GM21528 (cell line): ENCODE measurements around the gene MNT.

Source experiments
- ATAC-seq: cut with Tn5 transposase; IDR thresholded peaks from one replicate; pipeline ENCODE4 v1.9.1; 2021; ENCODE audit warnings: mild to moderate bottlenecking, moderate library complexity; ENCODE audit not compliant: unreplicated experiment, low FRiP score

The MNT gene

DNA sequence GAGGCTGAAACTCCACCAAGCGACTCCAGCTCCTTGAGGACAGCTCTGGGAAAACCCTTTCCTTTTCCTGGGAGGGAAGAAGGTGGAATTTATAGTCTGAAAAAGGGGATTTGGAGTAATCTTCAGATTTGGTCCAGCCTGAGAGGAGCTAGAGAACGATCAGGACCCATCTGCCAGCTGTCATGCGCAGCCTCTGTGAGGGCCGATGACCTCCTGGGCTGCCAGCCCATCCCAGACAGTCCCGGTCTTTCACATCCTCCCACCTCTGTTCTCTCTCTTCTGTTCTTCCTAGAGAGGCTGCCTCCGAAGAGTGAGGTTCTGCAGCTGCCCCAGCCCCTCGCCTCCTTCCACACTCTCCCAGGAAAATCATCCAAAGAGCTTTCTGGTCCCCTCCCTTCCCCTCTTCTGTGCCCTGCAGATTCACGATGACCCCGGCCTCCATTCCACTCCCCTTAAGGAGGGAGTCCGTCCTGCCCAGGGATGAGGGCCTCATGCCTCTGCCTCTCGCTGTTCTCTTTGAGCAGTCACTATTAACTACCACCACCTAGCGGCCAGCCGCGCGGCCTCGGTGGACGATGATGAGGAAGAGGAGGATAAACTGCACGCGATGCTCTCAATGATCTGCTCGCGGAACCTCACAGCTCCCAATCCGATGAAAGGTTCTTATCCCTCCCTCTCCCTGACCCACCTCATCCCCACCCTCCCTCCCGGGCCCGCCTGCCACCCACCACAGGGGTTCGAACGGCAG lies 33.9 kb downstream of the MNT start:
- ATAC-seq, result no peak

DNA sequence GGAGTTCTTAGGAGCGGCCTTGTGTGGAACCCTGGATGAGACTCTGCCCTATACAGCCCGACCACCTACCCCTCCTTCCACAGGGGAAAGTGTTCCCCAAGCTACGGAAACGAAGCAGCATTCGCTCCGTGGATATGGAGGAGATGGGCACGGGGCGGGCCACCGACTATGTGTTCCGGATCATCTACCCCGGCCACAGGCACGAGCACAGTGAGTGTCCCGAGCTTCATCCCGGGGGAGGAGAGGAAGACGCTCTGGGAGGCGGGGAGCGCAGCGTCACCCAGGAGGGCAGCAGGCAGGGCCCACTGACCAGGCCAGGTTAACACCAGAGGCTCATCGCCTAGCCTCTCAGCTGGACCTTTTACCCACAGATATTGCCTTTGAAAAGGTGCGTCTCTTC lies 35.7 kb downstream of the MNT start:
- no peak for ATAC-seq

DNA sequence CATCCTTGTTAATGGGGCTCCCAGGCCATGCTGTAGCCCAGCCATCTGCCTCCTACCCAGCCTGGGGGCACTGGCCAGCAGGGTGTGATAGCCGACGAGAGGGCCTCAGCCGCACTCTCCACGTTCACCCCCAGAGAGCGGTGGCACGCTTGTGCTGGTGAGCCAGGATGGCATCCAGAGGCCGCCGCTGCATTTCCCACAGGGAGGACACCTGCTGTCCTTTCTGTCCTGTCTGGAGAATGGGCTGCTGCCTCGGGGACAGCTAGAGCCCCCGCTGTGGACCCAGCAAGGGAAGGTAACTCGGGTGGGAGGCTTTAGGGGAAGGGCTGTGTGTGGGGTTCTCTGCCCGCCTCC lies 36.1 kb downstream of the MNT start:
- ATAC-seq, result no peak

DNA sequence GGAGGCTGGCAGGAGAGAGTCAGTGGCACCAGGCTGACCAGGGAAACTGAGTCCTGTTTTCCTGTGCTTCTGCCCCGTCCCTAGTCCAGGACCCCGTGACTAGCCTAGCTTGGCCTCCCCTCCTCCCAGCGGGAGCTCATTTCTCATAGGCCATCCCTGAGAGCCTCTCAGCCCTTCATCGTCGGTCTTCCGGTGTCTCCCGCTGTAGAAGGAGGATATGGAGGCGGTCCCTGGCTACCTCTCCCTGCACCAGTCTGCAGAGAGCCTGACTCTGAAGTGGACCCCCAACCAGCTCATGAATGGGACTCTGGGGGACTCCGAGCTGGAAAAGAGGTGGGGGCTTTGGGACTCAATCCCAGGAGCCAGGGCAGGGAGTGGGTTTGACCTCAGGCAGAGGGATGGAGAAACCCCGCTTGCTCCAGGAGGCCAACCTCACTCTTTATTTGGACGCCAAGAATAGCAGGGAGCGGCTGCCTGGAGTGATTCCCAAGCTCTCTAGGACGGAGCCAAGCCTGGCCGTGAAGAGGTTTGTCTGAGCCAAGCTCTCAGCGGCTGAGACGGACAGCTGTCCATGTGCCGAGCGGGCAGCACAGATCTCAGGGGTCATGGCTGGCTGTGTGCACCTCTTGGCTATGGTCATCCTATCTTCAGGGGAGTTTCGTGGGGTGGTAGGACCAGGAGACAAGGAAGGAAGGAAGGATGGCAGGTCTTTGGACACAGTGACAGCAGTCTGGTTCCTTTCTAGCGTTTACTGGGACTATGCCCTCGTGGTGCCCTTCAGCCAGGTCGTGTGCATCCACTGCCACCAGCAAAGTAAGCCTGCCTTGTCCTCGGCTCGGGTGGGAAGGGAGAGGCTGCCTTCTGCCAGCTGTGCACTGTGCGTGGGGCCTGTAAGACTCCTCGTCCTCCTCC lies 36.8 kb downstream of the MNT start:
- ATAC-seq, result no peak

DNA sequence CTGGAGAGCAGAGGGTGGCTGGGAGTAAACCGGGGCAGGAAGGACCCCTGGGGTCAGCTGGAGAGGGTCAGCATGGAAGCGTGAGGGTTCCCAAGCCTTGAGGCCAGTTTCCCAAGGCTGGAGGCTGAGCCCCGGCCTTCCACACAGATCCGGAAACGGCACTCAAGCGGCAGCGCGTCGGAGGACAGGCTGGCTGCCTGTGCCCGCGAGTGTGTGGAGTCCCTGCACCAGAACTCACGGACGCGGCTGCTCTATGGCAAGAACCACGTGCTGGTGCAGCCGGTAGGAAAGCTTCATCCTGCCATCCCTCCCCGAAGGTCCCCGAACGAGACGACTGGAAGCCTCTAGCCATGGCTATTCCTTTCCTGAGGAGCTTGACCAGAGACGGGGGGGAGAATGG lies 37.5 kb downstream of the MNT start:
- ATAC-seq, result no peak

DNA sequence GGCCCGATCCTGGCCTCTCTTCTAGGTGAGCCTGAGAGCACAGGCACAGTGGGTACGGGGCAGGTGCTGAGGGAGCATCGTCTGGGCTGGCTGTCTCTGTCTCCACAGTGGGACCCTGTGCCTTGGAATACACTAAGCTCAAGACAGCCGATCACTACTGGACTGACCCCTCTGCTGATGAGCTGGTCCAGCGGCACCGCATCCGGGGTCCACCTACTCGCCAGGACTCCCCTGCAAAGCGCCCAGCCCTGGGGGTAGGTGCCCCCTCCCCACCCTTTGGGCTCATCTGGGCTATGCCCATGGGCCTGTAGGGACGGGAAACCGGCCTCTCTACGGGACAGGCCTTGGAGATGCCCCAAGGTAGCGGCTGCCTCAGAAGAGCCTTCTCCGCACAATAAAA lies 38.0 kb downstream of the MNT start:
- no peak for ATAC-seq

DNA sequence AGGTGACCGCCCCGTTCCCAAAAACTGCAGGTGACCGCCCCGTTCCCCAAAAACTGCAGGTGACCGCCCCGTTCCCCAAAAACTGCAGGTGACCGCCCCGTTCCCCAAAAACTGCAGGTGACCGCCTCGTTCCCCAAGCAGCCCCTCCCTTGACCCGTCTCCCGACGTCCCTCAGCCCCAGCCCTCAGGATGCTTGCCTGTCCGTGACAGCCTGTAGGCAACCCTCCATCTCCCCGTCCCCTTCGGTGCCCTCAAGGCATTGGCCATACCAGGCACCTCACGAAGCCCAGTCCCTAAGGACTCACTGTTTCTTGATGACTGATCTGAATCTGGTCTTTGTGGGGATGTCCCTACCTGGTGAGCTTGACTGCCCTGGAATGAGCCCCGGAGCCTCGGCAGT lies 38.4 kb downstream of the MNT start:
- ATAC-seq, result no peak

DNA sequence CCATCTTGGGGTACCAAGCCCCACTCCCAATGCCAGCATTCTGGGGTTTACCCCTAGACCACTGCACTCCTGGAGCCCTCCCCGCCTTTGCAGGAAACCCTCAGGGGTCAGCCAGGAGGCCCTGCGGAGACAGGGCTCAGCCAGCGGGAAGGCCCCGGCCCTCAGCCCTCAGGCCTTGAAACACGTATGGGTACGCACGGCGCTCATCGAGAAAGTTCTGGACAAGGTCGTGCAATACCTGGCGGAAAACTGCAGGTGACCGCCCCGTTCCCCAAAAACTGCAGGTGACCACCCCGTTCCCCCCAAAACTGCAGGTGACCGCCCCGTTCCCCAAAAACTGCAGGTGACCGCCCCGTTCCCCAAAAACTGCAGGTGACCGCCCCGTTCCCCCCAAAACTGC lies 38.8 kb downstream of the MNT start:
- no peak for ATAC-seq

DNA sequence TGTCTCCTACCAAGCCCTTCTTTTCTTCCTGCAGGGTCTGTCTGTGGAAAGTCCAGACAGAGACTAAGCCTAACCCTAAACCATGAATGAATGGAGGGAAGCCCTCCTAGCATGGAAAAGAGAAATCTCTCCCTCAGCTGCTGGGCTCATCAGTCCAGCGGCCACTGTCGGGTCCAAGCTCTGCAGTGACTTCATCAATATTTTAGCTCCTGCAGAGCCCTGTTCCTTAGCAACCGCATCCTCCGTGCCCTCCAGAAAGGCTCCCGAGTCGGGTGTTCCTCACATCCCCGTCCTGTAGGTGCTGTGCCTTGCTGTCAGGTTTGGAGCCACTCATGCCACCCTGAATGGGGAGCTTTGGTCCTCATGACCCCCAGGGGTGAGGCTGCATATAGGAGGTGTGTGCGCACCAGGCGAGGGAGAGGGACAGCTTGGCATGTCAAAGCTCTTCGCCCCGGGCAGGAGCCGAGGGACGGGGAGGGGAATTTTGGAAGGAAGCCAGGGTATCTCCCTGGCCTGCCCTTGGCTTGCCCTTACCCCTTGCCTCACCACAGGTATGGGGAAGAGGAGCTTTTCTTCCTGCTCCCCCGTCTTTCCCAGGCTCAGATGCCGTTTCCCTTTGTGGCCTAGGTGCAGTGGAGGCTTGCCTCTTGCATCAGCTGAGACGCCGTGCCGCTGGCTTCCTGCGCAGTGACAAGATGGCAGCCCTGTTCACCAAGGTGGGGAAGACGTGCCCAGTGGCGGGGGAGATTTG lies 39.7 kb downstream of the MNT start:
- ATAC-seq, result no peak

DNA sequence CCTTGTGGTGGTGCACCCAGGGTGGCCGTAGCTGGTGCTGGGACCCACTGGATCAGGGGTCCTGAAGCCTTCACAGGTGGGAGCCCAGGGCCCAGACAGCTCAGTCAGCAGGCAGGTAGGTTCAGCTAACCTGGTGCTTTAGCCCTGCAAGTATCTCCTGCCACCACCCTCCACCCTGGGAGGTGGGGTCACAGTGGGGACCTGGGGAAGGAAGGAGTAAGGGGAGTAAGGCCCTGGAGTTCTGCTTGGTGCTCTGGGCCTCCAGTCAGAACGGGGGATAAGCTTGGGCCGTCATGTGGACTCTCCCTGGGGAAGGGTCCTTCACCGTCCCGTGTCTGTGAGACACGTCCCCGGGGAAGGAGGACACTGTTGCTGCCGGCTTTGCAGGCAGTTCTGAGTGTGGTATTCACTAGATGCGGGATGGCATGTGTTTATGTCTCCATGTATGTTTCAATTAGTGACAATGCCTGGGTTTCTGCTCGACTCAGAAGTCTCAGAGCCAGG lies 42.9 kb downstream of the MNT start:
- ATAC-seq, result no peak

DNA sequence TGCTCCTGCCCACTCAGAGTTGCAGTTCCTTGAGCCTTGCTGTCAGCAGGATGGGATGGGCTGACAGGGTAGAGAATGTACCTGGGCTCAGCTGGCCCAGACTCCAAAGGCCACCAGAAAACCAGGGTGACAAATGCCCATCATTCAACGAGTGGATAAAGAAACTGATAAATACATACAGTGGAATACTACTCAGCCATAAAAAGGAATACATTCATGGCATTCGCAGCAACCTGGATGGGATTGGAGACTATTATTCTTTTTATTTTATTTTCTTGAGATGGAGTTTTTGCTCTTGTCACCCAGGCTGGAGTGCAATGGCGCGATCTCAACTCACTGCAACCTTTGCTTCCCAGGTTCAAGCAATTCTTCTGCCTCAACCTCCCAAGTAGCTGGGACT lies 43.6 kb downstream of the MNT start:
- no peak for ATAC-seq

DNA sequence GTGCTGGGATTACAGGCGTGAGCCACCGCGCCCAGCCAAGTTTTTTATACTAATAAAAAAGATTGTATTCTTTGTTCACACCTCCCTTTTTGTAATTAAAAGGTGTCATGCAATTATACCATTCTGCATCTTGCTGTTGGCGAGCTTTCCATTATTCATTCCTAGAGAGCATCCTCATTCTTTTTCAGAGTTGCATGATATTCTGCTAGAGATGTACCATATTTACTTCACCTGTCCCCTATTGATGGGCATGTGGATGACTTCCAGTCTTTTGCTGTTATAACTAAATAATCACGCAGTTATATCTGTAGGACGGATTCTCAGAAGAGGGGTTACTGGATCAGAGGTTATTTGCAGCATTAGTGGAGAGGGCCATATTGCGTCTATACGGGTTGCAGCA lies 46.5 kb downstream of the MNT start:
- no peak for ATAC-seq

DNA sequence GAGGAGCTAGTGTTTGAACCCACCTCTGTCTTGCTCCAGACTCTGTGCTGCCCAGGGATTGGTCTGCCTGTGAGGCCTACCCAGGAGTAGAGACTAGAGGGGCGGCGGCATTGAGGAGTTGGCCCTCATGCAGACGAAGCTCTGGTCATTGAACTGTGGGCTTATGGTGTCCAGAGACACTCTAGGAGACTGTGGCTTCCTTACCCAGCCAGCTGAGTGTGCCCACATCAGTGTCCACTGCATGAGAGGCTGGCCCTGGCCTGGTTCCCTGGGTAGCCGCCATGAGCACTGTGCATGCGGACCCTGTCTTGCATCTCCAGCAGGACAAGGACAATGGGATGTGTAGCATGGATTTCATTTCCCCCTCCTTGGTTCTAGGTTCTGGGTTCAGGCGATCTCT lies 49.6 kb downstream of the MNT start:
- ATAC-seq, result no peak

DNA sequence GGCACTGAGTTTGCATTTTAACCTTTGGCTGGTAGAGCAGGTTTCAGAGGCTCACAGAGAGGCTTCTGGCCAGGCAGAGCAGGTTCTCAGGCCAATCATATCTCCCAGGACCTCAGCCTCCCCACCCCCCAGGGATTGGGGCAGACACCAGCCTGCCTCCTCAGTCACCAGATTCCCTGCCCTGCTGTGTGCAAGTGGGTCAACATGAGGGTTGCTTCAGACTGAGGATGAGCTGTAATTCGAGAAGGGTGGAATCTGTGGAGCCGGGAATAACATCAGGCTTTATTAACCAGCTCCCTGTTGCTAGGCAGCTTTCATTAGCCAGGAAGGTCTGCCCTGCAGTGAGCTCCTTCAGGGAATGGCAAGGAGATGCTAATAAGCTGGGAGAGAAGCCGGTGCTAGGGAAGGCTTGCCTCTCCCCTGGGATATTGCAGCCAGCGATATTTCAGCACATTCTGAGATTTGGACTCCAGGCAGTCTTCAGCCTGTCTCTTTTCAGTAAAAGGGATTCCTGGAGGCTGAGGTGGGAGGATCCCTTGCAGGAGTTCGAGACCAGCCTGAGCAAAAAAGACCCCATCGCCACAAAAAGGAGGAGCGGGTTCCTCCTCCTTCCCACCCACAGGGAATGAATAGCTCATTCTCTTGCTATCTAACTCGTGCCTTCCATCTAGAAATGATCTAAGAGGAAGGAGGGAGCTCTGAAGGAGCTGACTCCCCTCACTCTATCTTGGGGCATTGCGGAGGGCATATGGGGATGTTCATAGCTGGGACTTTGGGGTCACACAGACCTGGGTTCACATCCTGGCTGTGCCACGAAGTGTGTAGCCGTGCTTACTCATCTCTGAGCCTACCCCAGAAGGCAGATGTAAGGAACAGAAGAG lies 52.8 kb downstream of the MNT start:
- ATAC-seq, result no peak

DNA sequence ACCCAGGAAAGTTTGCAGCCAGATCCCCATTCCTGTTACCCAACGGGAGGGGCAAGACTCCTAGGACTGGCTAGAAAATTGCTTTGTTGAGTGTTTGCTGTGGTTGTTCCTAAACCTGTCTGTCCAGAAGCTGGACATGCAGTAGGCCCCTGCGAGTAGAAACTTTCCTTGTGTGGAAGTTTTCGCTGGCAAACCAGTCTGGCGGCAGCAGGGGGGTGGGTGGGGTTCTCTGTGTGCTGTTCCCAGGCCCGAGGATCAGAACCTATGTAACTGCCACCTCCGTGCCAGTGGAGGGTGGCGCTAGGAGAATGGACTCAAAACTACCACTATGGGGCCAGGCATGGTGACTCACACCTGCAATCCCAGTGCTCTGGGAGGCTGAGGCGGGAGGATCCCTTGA lies 54.4 kb downstream of the MNT start:
- ATAC-seq, result no peak

DNA sequence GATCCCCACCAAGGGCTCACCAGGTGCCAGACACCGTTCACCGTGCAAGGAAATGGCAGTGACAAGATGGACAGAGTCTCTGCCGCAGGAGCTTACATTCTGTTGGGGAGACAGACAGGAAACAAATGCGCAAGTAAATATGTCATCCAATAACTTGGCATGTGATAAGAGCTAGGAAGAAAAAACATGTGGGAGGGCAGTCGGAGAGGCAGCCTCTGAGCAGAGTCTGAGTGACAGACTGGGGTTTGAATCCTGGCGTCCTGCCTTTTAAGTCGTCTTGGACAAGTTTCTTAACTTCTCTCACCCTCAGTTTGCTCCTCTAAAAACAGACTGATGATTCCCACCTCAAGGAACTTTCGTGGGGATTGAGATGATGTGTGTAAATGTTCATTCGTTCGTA lies 56.3 kb downstream of the MNT start:
- ATAC-seq, result no peak

DNA sequence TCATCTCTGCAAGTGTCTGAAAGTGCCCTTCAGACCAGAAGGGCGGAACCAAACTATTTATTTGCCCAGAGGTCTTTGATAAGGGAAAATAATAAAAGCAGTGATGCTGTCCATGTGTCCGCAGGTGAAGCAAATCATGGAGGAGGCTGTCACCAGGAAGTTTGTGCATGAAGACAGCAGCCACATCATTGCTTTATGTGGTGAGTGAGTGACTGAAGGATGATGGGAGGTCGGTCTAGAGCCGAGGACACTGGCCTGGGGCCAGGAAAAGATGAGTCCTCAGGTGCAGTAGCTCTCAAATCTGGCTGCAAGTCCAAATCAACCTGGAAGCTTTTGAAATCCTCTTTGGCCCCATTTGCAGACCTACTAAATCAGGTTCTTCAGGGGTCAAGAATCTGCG lies 57.4 kb downstream of the MNT start:
- ATAC-seq, result no peak

DNA sequence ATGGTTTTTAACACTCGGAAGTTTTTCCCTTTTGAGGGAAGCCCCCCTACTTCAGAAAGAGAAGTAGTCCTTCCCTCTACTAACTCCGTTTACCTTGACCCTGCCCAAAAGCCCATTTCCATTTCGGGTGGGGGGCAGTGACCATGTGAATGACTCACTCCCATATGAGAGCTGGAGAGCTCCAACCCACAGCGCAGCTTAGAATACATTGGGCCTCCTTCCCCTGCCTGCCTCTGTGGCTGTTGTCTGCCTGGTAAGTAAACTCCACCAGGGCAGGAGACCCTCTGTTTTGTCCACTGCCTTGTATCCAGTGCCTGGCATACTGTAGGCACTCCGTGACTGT lies 62.6 kb downstream of the MNT start:
- ATAC-seq, result no peak

DNA sequence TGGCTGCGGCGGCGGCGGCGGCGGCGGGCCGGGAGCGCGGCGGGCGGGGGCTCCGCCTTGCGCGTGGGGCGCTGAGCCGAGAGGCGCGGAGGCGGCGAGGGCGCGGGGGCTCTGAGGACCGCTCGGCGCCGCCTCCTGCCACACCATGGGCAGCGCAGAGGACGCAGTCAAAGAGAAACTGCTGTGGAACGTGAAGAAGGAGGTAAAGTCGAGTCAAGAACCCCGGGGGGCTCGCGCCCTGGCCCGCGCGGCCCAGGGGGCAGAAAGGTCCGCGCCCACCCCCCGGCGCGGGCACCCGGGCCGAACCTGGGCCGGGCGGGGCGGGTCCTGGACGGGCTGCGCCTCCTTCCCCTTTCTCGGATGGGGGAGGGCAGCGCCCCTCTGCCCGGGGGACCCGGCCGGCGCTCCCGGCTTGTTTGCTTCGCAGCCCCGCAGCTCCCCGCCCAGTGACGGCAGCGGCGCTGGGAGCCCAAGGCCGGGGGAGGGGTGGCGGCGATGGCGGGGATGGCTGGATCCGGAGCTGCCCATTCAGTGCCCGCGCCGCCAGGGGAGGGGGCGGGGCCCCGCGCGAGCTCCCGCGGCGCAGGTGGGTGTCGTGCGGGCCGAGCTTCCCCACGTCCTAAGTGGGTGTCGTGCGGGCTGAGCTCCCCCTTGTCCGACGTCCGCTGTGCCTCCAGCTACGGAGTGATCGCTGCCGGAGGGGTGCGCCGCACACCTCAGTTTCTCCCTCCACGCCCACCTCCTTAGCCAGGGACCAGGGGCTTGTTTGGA lies 63.1 kb downstream of the MNT start:
- no peak for ATAC-seq
